HG03196 (cell line): ENCODE data around the gene VCAM1.

Experiments
- ATAC-seq: cut with Tn5 transposase; IDR thresholded peaks from one replicate; pipeline ENCODE4 v1.9.1; 2021; ENCODE audit not compliant: unreplicated experiment

The VCAM1 gene

GRCh38 chr1:100721526-100722207 lies 2.1 kb downstream of the VCAM1 start:
- no peak for ATAC-seq

DNA sequence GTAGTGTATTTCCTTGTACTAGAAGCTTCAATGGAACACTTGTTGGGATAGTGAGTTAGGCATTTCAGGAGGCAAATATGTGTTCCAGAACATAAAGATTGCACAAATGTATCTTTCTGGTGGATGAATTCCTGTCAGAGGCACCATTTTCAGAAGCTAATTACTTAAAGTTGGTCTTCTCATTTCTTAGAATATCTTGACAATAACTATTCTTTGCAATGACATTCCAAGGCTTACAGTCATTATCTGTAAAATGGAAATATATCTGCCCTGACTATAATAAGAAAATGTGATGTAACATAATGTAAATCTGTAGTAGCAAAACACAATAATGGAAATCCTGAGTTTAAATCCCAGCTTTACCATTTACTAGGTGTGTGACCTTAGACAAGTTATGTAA lies 2.7 kb downstream of the VCAM1 start:
- no peak for ATAC-seq

- ATAC-seq: no peak
Observed at GRCh38 chr1:100724281-100724680, 4.7 kb downstream of the VCAM1 start.

- ATAC-seq: no peak
Observed at GRCh38 chr1:100730130-100730529, 10.6 kb downstream of the VCAM1 start.

GRCh38 chr1:100731309-100731708 lies 11.8 kb downstream of the VCAM1 start:
- no peak for ATAC-seq

GRCh38 chr1:100731758-100732157 lies 12.2 kb downstream of the VCAM1 start:
- ATAC-seq: no peak

DNA sequence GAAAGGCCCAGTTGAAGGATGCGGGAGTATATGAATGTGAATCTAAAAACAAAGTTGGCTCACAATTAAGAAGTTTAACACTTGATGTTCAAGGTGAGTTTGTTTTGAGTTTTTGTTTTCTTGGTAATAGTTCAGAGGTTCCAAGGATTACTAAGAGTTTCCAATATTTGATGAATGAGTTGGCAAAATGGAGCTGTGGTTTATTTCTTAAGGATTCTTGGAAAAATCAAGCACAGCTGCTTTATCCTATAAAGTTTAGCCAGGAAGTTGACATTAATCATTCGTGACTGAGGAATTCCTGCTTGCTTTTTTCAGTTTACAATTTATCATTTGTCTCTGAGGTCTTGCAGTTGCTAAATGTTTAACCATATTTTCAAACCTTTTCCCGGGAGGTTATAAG lies 15.1 kb downstream of the VCAM1 start:
- ATAC-seq: no peak

DNA sequence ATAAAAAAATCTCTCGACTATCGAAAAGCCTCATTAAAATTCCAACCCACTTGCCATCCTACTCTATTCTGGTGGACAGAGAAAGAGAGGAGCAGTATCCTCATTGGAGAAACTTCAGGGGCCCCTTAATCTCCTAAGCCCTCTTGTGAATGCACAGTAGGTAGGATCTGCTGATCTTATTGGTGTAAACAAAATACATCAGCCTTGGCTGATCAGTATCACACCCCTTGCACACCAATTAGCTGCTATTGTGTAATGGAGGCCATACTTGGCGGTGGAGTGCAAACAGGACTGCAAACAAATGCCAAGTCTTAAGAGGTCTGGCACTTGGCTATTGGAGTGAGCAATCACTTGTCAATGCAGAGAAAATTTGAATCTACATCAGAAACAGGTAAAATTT lies 15.7 kb downstream of the VCAM1 start:
- no peak for ATAC-seq

DNA sequence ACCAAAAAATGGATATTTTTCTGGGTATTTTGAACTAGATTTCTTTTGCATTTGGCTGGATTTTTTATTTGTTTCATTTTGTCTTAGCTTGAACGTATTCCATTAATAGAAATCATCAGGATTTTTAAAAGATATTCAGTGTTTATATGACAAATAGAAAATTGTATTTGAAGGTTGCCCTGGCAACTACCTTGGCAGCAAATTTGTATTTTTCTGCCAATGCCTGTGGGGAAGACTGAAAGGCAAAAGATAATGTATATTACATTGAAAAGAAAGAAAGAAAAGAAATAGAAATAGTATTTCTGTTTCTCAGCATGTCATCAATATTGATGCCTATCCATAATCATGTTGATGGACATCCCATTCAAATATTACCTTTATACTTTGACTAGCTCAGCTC lies 16.8 kb downstream of the VCAM1 start:
- ATAC-seq: no peak

DNA sequence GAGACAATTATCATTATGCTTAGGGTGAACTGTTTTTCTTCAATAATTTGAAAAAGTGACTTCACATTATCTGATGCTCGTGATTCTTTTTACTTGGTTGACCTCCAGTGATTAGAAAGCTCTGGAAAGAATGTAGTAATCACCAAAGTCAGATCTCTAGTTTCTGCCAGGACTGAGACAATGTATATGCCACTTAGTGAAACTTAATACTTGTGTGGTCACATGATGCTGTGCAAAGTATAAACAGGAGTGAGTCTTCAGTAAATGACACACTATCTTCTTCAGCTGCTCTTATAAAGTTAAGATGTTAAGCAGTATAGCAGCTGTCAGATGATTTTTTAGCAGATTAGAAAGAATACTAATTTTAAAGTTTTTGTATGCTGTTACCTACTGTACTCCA lies 17.2 kb downstream of the VCAM1 start:
- ATAC-seq: no peak

- no peak for ATAC-seq
Observed at GRCh38 chr1:100746542-100746932, 27.0 kb downstream of the VCAM1 start.

DNA sequence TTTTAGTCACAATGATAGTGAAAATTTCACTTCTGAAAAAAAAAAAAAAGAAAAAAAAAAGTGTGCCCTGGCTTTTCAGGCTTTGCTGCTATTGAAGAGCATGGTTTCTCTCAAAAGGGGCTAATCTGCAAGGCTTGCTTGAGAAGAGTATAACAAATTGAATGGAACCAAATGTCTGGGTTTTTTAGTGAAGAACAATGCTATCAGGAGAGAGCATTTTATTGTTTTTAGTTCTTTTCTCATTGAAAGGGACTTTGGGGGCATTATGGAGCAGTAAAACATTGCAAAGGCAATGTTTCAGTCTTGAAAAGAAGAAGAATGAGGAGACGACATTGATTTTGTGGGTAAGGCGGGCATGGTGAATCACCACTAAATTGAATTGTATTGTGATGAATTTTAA lies 28.2 kb downstream of the VCAM1 start:
- ATAC-seq: no peak

DNA sequence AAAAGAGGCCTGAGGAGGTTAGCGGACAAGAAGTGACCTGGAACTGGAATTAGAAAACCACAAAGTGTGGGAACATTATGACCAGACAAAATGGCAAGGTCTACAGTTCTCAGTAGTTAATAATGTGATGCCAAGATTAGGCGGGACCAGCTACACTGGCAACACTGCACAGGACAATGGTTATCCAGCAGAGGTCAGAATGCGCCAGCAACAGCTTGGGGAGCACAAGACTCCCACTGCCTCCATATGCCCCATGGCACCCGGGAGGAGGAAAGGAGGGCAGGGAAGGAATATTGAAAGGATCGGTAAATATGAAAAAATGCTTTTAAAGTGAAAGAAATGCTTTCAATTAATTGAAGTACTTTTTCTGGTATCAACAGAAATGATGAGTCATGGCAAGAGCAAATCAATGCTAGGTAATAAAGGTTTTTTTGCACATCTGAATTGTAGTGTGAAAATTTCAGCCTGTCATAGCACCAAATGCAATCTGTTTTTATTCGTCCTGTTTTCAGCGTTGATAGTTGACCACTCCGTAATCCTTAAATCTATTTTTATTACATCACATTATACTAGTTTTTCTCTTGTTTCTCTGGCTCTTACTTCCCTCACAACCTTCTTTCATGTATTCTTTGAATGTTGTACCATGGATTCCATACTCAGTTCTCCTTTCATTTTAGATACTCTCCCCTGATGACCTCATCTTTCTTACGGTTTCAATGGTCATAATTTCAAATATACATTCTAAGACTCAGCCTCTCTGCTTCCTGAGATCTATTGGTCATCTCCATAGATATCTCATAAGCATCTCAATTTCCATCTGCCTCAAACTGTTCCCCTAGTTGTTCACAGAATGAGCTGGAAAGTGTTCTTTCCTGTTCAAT lies 30.7 kb downstream of the VCAM1 start:
- ATAC-seq: no peak

- ATAC-seq: no peak
Observed at GRCh38 chr1:100752791-100753190, 33.2 kb downstream of the VCAM1 start.

- no peak for ATAC-seq
Observed at GRCh38 chr1:100757946-100758345, 38.4 kb downstream of the VCAM1 start.

- ATAC-seq: no peak
Observed at GRCh38 chr1:100759188-100759587, 39.6 kb downstream of the VCAM1 start.

- no peak for ATAC-seq
Observed at GRCh38 chr1:100760511-100760910, 41.0 kb downstream of the VCAM1 start.

GRCh38 chr1:100762461-100762860 lies 42.9 kb downstream of the VCAM1 start:
- ATAC-seq: no peak

- ATAC-seq: no peak
Observed at GRCh38 chr1:100767176-100767890, 47.8 kb downstream of the VCAM1 start.

- ATAC-seq: no peak
Observed at GRCh38 chr1:100769323-100769722, 49.8 kb downstream of the VCAM1 start.

GRCh38 chr1:100769906-100770646 lies 50.5 kb downstream of the VCAM1 start:
- no peak for ATAC-seq
